Activated CD8-positive, alpha-beta memory T cell treated with anti-CD3 and anti-CD28 coated beads, Interleukin-2, amount 50 U/mL, for 1 hour (primary cell): ENCODE results near the gene RAB40C.

Source experiments
- DNase-seq: peaks from one replicate; pipeline ENCODE4 v3.0.0-alpha.2; 2020; ENCODE audit errors: extremely low read depth

The RAB40C gene

GRCh38 chr16:559021-559380 lies 30.9 kb upstream of the RAB40C start:
- no peak for DNase-seq

DNA sequence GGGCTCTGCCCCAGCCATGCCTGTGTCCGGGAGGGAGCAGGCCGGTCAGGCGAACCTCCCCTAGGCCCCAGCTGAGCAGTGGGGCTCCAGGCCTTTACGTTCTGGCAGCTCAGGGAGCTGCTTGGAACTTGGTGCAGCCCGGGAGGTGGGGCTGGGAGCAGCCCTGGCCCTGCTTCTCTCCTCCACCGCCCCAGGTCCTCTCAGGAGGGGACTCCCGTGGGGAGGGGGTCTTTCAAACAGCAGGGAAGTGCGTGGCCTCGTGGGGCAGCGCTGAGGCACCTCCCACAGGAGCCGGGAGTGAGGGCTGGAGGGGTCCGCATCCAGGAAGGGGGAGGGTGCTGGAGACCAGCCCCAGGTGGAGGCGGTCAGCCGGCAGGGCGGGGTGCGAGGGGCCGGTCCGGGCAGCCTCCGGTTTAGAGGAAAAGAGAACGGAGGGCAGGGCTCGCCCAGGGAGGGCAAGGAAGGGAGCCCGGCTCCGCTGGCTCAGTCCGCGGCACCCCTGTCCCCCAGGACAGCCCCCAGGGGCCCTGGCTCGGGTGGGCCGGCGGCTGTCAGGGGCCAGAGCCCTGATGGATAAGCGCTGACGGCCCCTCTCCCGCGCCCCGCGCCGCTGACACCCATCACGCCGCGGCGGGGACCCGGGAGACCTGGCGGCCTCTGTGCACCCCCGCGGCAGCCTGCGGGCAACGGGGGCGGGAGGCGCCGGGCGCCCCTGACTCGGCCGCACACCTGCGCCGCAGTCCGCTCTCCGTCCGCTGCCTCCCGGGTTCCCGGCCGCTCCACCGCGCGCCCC lies 30.3 kb upstream of the RAB40C start:
- DNase-seq: no peak

GRCh38 chr16:560204-560700 lies 29.6 kb upstream of the RAB40C start, which contains the start of gene PRR35:
Gene PRR35 (plus strand): TSS chr16:560394. CDS start chr16:563295, 2,901 bp downstream.
- DNase-seq: no peak

DNA sequence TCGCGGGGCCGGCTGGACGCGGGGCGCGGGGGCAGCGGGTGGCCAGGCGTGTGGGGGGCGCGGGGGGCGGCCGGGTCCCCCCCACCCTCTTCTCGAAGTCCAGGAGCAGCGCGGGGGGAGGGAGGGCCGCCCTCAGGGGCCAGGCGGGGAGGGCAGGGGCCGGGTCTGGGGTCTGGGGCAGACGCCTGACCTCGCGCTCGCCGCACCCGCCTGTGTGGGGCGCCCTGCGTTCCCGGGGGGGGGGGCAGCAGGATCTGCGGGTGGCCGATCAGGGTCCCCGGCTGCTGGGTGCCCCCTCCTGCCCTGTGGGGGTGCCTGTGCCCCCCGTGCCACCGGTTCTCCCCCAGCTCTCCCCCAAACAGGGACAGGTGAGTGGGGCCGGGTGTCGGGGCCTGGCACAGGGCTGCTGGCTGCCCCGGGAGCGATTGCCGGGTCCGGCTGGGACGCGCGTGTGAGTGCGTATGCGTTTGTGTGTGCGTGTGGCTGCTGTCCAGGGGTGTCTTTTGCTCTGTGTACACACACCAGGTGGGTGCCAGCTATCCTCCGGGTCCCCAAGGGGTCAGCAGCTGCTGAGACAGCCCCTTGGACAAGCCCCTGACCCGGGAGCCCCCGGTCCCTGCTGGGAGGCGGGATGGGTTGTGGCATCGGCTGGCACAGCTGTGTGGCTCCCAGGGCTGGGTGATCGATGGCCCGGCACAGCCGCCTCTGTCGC lies 29.0 kb upstream of the RAB40C start:
- no peak for DNase-seq

- no peak for DNase-seq
These were observed 28.5 kb upstream of the RAB40C start for GRCh38 chr16:561413-561794.

- DNase-seq: no peak
These were observed 27.6 kb upstream of the RAB40C start for GRCh38 chr16:561957-562938.

DNA sequence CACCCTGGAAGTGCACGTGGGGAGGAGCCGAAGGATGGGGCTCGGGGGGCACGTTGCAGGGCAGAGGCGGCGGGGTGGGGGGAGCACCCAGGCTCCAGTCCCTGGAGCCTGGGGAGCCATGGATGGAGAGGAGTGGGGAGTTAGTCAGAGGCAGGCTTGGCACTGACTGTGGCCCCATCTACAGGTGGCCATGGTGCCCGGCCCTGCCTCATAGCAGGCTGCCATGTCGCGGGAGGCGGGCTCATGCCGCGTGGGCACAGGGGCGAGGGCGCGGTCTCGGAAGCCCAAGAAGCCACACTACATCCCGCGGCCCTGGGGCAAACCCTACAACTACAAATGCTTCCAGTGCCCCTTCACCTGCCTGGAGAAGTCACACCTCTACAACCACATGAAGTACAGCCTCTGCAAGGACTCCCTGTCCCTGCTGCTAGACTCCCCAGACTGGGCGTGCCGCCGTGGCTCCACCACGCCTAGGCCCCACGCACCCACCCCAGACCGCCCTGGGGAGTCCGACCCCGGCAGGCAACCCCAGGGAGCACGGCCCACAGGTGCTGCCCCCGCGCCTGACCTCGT lies 26.7 kb upstream of the RAB40C start:
- DNase-seq: no peak

DNA sequence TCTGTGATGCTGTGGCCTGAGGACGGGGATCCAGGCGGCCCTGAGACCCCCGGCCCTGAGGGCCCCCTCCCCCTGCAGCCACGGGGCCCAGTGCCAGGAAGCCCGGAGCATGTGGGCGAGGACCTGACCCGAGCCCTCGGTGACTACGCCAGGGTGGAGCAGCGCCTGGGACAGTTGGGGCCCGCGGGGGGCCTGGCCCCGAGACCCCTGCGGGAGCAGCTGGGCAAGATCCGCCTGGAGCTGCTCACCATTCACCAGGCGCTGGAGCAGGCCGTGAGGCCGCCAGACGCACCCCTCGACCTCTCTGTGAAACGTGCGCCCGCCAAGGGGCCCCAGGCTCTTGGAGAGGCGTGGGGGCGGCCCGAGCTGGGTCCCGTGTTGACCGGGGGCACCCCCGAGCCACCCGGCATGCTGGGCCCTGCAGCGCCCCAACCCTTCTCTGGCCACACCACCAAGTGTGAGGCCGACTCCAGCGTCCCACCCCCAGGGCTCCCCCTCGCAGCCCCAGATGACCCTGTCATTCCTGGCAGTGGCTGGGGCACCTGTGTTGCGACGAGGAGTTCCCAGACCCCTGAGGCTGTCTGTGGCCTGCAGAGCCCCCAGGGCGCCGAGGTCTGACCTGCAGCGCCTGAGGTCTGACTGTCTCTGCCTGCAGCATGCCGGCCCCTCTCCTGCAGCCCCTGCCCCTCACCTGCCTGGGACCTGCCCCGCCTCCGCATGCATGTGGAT lies 25.0 kb upstream of the RAB40C start:
- no peak for DNase-seq

DNA sequence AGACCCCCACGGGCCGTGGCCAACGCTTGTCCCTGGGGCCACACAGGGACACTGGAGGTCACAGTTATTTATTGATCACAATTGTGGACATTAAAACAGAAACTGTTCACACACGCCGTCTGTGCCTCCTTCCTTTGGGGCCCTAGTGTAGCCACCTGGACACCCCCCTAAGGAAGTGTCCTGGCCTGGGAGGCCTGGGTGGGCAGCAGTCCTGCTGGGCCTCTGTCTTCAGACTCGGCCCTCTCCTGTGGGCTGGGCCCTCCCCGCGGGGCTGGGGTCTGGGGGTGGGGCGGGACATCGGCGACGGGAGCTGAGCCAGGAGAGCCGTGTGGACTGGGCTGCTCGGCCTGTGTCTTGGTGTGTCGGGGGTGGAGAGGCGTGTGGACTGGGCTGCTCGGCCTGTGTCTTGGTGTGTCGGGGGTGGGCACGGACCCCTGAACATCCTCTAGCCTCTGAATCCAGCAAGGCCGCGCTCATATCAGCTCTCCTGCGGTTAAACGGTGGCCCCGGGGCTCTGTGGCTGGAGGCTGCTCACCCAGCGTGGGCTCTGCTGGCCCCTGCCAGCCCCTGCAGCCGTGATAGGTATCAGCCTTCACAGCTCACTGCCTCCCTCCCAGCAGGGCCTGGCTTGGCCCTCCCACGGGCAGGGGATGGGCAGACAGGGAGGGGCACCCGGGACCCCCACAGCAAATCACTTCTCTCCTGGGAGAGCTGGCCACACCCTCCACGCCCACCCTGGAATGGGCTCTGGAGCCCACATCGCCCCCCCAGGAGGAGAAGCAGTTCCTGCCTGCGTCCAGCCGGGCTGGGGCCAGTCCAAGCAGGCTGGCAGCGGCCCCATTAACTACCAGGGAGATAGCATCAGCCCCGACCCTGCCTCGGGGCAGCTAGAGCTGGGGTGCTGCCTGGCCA lies 24.2 kb upstream of the RAB40C start:
- DNase-seq: no peak

GRCh38 chr16:566475-567372 lies 23.1 kb upstream of the RAB40C start, which contains the start of gene NHLRC4:
Gene NHLRC4 (plus strand): TSS chr16:567005. CDS start chr16:568048, 1,043 bp downstream.
- no peak for DNase-seq

- DNase-seq: no peak
These were observed 22.3 kb upstream of the RAB40C start for GRCh38 chr16:567373-568256.

GRCh38 chr16:568401-569258 lies 21.2 kb upstream of the RAB40C start:
- no peak for DNase-seq

DNA sequence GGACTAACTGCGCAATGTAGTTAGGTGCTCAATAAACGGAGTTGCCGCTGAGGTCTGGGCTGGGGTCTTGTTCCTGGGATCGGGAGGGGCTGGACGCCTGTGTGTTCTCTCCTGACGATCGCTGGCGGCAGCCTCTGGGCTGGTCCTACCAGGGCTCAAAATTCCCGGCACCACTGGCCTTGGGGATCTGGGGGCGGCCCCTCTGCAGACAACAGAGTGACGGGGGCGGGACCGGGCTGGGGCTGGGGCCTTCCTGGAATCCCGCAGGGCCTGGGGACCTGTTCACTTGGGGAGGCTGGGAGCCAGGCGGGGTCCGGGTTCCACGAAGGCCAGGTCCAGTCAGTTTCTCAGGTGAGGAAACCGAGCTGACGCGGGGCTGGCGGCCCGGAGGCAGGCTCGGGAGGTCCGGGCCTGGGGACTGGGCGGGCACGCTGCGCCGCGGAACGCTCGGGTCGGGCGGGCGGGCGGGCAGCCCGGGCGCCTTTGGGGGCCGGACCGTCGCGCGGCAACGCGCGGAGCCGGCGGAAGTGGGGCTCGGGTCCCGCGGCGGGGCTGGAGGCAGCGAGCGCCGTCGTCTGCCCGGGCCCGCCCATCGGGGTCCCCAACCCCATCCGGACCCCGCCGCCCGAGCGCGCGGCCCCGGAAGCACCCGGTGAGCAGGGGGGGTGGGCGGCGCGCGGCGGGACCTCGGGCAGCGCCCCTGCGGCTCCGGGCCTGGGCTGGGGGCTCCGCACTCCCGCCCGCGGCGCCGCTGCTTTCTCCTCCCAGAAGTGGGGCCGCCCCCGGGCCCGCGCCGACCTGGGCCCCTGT lies 20.2 kb upstream of the RAB40C start, which contains the start of gene PIGQ:
TSS of gene PIGQ (plus strand) at position 524 of the 810 bp plus-strand sequence. CDS start 4,107 bp downstream, outside the sequence.
- DNase-seq: no peak

DNA sequence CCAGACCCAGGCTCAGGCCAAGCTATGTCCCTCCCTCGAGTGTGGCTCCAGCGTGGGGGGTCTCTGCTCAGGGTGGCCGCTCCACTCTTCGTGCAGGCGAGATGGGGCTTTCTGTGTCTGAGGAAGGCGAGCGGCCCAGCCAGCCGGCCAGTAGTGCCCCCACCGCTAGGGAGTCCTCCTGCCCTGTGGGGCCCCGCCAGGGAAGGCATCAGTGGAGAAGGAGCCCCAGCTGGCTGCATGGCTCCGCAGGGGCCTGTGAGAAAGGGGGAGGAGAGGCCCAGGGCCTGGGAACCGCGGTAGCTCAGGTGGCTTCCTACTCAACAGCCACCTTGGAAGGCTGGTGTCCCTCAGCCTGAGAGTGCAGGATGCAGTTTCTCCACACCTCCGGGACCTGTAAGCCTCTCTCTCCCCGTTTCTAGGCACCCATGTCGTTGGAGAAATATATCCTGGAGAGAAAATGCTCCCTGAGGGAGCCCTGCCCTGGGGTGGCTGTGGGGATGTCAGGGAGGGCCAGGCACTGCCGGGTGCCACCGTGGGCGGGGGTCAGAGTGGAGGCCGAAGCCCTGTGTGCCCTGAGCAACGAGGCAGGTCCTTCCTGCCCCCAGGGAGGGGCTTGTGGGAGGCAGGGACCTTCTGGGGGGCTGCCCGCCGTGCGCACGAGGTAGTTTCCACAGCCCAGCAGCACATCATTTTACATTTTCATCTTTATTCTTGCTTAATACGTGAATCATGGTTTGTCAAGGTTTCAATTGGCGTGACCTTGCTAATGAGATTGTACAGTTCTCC lies 16.8 kb upstream of the RAB40C start:
- DNase-seq: no peak
